Cardiac fibroblast (primary cell): ENCODE measurements around the gene TYW1.
"Not testable (repeated sequence)": the region's sequence is repeated elsewhere in the genome, so short reads cannot be mapped to it uniquely, and the experiment has no call there.

Experiments
- DNase-seq, 2 donors: peaks; one replicate each; pipeline versions ENCODE4 v3.0.0 to v3.0.0-alpha.2; 2010; ENCODE audit warnings: low read depth in 2 of 2
- H3K4me3 ChIP-seq, 2 donors: replicated peaks in 1 of 2; 1 replicate in 1 of 2; 2 replicates in 1 of 2; pipeline ENCODE4 v1.5.1; 2011; ENCODE audit warnings: low read depth in 2 of 2, low read length in 2 of 2, mild to moderate bottlenecking in 2 of 2, moderate library complexity in 1 of 2
- TF ChIP-seq, protein P1 (sequence below): IDR thresholded peaks from one replicate; pipeline ENCODE4 v1.5.1; 2011; ENCODE audit warnings: low read depth, mild to moderate bottlenecking, low read length, inconsistent platforms

Gene TYW1

GRCh38 chr7:67163285-67163684, 166.7 kb downstream of the TYW1 start:
- H3K4me3 ChIP-seq, DNase-seq: not testable (repeated sequence)

DNA sequence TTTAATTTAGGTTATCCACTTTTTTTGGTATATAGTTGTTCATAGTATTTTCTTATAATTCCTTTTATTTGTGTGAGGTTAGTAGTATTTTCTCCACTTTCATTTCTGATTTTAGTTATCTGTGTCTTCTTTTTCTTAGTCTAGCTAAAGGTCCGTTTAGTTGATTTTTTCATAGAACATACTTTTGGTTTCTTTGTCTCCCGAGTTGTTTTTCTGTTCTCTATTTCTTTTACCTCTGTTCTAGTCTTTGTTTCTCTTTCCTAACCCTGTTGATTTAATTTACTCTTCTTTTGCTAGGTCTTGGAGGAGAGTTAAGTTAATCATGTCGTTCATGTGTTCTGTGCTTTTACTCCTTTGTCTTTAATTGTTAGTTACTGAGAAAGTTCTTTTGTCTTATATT, 174.5 kb downstream of the TYW1 start:
- not testable (repeated sequence) for H3K4me3 ChIP-seq, DNase-seq

- peak in 1 of 2 donors; percentile 4 for DNase-seq
- not testable (repeated sequence) for H3K4me3 ChIP-seq
- TF ChIP-seq, protein P1, sequence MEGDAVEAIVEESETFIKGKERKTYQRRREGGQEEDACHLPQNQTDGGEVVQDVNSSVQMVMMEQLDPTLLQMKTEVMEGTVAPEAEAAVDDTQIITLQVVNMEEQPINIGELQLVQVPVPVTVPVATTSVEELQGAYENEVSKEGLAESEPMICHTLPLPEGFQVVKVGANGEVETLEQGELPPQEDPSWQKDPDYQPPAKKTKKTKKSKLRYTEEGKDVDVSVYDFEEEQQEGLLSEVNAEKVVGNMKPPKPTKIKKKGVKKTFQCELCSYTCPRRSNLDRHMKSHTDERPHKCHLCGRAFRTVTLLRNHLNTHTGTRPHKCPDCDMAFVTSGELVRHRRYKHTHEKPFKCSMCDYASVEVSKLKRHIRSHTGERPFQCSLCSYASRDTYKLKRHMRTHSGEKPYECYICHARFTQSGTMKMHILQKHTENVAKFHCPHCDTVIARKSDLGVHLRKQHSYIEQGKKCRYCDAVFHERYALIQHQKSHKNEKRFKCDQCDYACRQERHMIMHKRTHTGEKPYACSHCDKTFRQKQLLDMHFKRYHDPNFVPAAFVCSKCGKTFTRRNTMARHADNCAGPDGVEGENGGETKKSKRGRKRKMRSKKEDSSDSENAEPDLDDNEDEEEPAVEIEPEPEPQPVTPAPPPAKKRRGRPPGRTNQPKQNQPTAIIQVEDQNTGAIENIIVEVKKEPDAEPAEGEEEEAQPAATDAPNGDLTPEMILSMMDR: peak; percentile 26
Measured at GRCh38 chr7:67176730-67177129, 180.1 kb downstream of the TYW1 start.

DNA sequence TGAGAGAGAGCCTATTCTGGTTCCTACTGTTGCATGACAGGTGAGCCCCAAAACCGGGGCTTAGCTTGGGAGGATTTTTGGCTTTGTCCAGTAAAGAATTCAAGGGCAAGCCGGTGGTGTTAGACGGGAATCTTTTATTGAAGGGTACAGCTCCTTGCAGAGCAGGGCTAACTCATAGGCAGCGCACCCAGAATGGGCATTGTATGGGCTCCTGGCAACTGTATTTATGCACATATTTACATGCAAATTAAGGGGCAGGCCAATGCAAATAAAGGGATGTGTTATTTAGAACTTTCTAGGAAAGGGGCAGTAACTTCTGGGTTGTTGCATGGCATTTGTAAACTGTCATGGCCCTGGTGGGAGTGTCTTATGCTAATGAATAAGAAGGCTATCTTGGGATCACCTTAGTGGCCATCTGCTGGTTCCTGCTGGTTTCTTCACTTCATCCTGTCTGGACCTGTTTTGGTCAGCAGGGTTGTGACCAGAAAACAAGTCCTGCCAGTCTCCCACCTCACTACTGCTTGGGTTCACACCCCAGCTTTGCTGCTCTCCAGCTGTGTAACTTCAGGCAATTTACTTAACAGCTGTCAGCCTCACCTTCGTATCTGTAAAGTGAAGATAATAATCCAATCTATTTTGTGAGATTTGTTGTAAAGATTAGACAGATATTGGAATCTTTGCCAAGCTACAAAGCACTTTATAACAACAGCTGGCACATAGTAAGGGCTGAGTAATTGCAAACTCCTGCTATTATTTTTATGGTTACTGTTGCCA, 182.5 kb downstream of the TYW1 start:
- peak in 1 of 2 donors; percentile 10 for DNase-seq

GRCh38 chr7:67182956-67183750, 186.5 kb downstream of the TYW1 start:
- peak; percentile 61 to 89 for DNase-seq
- H3K4me3 ChIP-seq: not testable (repeated sequence)

More for the DNA sequence above, 182.5 kb downstream of the TYW1 start:
- H3K4me3 ChIP-seq: not testable (repeated sequence)

DNA sequence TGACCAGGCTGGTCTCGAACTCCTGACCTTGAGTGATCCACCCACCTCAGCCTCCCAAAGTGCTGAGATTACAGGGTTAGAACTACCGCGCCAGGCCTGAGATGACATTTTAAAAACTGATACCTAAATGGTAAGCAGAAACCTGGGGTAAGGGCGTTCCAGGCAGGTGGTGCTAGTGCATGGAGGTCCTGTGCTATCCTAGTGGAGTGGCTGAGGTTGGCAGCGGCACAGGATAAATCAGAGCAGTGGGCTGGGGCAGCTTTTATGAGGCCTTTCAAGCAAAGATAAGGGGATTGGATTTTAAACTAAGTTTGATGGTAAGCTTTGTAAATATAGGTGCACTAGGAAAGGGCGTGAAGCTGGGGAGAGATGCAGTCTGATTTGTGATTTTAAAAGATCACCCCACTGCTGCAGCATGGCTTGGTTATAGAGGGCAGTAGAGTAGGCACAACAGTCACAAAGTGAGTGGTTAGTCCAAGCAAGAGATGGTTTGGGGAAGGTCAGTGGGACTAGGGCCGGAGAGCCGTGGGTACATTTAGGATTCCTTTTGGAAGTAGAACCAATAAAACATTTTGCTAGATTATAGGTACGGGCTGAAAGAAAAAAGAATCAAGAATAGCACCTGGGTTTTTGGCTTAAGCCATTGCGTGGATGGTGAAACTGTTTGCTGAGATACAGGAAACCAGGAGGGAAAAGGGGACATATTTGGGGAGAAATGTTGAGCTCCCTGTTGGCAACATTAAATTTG, 188.5 kb downstream of the TYW1 start:
- not testable (repeated sequence) for DNase-seq, H3K4me3 ChIP-seq

DNA sequence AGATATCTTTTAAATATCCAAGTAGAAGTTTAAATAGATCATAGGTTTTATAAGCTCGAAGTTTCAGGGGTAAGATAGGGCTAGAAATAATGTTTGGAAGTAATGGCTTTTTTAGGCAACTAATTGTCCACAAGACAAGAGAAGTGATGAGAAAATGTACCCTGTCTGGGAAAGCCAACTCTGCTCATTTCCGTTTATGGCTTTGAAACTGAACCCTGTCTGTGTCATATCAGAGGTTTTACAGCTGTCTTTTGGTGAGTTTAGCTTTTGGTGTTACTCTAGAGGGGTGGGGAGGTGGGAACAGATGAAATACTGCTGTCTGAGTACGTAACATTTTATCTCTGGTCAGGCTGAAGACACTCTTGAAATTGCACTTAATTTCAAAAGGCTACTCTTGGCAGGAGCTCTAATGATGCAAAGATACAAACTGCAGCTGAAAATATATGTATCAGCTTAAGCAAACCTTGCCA, 189.1 kb downstream of the TYW1 start:
- not testable (repeated sequence) for DNase-seq, H3K4me3 ChIP-seq

DNA sequence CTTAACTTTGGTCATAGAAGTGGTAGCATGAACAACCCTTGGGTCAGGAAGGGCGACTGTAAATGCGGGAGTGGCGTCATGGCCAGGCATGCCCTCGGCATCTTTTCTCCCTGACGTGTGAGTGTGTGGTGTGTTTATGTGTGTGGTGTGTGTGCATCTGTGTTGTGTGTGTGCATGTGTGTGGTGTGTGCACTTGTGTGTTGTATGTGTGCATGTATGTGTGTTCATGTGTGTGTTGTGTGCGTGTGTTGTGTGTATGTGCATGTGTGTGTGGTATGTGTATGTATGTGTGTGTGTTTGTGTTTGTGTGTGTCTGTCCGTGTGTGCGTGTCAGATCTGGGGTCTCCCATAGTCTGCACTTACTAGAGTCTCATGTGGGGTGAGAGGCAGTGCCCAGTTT, 192.5 kb downstream of the TYW1 start:
- not testable (repeated sequence) for H3K4me3 ChIP-seq, DNase-seq

DNA sequence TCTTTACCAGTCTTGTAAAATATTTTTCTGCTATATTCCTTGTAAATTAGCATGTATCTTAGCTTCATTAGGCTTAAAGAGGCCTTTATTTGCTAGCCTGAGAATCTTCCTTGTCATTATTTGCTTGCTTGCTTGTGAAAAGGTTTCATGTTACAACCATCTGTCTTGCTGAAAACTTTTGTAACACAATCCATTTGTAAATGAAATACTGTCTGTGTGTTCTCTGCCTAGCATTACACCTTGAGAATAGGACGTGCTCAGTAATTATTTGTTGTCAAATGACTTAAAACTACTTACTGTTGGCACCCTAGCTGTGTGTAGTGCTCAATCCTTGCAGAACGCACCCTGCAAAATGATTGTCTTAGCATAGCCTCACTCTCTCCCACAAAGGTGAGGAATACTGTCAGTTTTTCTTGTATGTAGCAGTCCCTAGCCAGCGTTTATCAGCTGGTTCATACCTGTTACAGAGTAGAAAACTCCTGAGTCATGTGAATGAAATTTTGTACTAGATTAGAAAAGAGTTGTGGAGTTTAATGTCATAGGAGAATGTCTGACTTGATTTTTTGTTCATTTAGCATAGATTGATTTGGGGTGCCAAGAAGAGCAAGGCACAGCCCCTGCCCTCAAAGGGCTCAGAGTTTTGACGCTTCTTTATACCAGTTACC, 193.3 kb downstream of the TYW1 start:
- not testable (repeated sequence) for H3K4me3 ChIP-seq, DNase-seq

DNA sequence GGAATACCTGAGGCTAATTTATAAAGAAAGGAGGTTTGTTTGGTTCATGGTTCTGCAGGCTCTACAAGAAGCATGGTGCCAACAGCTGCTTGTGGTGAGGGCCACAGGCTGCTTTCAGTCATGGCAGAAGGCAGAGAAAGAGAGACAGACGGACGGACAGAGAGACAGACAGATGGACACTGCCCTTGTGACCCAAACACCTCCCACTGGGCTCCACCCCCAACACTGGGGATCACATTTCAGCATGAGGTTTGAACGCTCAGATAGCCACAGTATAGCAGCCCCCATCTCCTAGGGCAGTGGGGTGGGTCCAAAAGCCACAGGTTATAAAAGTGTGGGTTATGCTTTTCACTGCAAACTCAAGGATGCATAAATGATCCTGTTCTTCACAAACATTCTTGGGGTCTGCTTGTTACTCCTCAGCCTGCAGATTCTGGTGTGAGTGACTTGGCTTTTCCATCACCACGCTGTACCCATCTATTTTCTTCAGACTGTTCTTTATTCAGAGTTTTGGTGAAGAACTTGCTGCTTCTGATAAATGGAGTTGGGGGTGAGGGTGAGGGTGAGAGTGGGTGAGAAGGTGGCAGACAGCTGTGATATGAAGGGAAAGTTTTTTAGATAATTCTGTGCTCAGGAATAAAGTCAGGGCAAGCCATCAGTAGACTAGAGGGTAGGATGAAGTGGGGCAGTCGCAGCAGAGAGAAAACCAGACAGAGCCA, 194.5 kb downstream of the TYW1 start:
- H3K4me3 ChIP-seq, DNase-seq: not testable (repeated sequence)

DNA sequence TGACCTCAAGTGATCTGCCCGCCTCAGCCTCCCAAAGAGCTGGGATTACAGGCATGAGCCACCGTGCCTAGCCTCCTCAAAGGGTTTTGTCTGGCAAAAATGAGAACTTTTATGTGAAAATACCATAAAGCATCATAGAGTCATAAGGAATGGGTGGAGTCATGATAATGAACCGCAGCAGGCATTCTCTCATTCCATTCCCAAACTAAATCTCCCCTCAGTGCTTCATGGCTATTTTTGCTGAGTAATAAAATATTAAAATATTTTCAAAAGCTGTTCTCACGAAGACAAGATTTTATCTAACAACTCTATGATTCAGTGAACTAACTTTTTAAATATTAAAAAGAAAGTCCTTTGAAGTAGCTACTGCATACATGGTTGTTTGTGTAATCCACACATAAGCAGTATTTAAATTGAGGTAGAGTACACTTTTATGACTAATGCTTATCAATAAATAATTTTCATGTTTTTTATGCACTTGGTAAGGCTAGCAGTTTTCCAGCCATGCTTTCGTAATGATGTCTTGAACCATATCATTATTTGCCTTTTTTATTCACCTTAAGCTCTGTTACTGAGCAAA, 195.6 kb downstream of the TYW1 start:
- DNase-seq: peak; percentile 10 to 26
- not testable (repeated sequence) for H3K4me3 ChIP-seq

DNA sequence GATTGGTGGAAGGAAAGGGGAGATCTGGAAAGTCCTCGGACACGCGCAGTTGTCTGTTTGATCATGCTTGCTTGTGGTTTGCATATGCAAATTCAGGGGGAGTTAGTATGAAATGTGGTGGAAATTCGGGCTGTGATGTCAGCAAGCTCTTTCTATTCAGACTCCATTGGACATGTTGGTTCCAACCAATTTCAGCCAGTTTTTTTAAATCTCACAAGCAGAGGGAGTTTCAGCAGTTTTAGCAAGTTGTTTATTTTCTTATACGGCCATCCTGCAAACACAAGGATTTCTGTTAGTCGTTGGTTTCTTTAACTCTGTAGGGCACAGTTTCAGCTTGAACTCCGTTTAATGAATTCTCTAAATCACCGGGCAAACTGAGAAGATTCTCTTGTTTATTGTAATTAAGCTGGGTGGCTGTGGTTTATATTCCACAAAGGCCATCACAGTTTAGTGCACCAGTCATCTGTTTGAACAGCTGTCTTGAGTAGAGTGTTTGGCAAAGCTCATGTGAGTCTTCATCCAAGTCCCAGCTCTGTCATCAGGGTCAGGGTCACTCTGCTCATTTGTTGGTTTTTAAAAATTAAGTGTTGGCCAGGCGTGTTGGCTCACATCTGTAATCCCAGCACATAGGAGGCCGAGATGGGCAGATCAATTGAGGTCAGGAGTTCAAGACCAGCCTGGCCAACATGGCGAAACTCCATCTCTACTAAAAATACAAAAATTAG, 196.4 kb downstream of the TYW1 start:
- peak; percentile 34 to 46 for DNase-seq

DNA sequence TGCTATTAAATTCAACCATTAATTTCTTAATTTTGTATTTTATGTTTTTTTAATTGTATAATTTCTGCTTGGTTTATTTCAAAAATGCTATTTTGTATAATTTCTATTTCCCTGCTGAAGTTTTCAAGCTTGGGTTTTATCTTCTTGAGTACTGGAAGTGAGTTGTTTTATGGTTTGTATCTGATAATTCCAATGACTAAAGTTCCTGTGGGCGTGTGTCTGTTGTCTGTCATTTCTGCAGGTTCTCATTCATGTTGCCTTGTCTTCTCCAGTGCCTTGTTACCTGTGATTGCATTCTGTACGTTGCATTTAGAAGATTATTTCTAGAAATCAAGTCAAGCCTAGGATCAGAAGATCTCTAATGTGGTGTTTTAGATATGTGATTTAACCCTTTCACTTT, 199.5 kb downstream of the TYW1 start:
- H3K4me3 ChIP-seq, DNase-seq: not testable (repeated sequence)

More for the DNA sequence above, 196.4 kb downstream of the TYW1 start:
- H3K4me3 ChIP-seq: not testable (repeated sequence)

- H3K4me3 ChIP-seq: not testable (repeated sequence)
Measured at GRCh38 chr7:67198865-67199526, 202.4 kb downstream of the TYW1 start.

More at GRCh38 chr7:67198865-67199526, 202.4 kb downstream of the TYW1 start:
- DNase-seq: not testable (repeated sequence)
